ENCODE data around the gene ARHGAP26. TPM values are rescaled to one million over a fixed set of nuclear protein-coding genes. Genes with fewer than 3 reads are reported as not detected.

ARHGAP26 gene
- total RNA-seq, 4 donors from 2014 or later, result 11.0 to 23.3 (median 14.3) TPM

GRCh38 chr5:142954455-142954854 lies 184.3 kb downstream of the ARHGAP26 start:
- no peak overlapping the region for H3K4me3 ChIP-seq (ENCODE audit: low read depth, poor library complexity, severe bottlenecking)
- intact Hi-C loops (cut with DNase I; ENCODE audit: low total_unique reads), result no loop called here
- TF ChIP-seq CTCF (IDR thresholded peaks at IDR 0.05) (no peak), POLR2A (IDR thresholded peaks at IDR 0.05) (no peak)
- 78 to 86% methylated on average over 2 of the region's 2 CpGs for WGBS, 2 donors
- DNase-seq (ENCODE audit: low spot score in 2 of 2), result no peak

- DNase-seq (ENCODE audit: low spot score in 2 of 2), result no peak
- TF ChIP-seq POLR2A (IDR thresholded peaks at IDR 0.05) (no peak), CTCF (IDR thresholded peaks at IDR 0.05) (no peak)
- no peak overlapping the region for H3K4me3 ChIP-seq (ENCODE audit: low read depth, poor library complexity, severe bottlenecking)
- WGBS, 2 donors, result 62 to 69% methylated on average over 1 of the region's 1 CpG
- intact Hi-C loops (cut with DNase I; ENCODE audit: low total_unique reads), result no loop called here
Observed at GRCh38 chr5:142955628-142956027, 185.5 kb downstream of the ARHGAP26 start.

GRCh38 chr5:142957528-142957927 lies 187.4 kb downstream of the ARHGAP26 start:
- intact Hi-C loops (cut with DNase I; ENCODE audit: low total_unique reads), result no loop called here
- 84 to 87% methylated on average over 7 of the region's 7 CpGs for WGBS, 2 donors
- no peak for TF ChIP-seq POLR2A (IDR thresholded peaks at IDR 0.05)
- TF ChIP-seq CTCF (IDR thresholded peaks at IDR 0.05), result no peak
- no peak overlapping the region for H3K4me3 ChIP-seq (ENCODE audit: low read depth, poor library complexity, severe bottlenecking)
- no peak for DNase-seq (ENCODE audit: low spot score in 2 of 2)

- intact Hi-C loops (cut with DNase I; ENCODE audit: low total_unique reads), result no loop called here
- TF ChIP-seq CTCF (IDR thresholded peaks at IDR 0.05) (no peak), POLR2A (IDR thresholded peaks at IDR 0.05) (no peak)
- DNase-seq (ENCODE audit: low spot score in 2 of 2), result no peak
- 83 to 100% methylated on average over 1 of the region's 1 CpG for WGBS, 2 donors
- no peak overlapping the region for H3K4me3 ChIP-seq (ENCODE audit: low read depth, poor library complexity, severe bottlenecking)
Observed at GRCh38 chr5:142958944-142959682, 188.9 kb downstream of the ARHGAP26 start.

GRCh38 chr5:142959683-142960657 lies 189.8 kb downstream of the ARHGAP26 start:
- intact Hi-C loops (cut with DNase I; ENCODE audit: low total_unique reads), result no loop called here
- no peak overlapping the region for H3K4me3 ChIP-seq (ENCODE audit: low read depth, poor library complexity, severe bottlenecking)
- DNase-seq (ENCODE audit: low spot score in 2 of 2), result no peak
- TF ChIP-seq CTCF (IDR thresholded peaks at IDR 0.05) (no peak), POLR2A (IDR thresholded peaks at IDR 0.05) (no peak)
- WGBS, 2 donors, result 90% methylated on average over 4 of the region's 4 CpGs

All from lower leg skin (tissue), 4 donors.